UCSD-AML1 (cell line): ENCODE data around the gene DYTN.
A peak's percentile ranks its signal among the peaks of the same experiment; 100 is the strongest.

Experiments used
- DNase-seq: peaks from one replicate; lab custom pipeline; 2025; ENCODE audit not compliant: unreplicated experiment; lab: John Stamatoyannopoulos, UW

The DYTN gene

GRCh38 chr2:206700156-206700555 is 18.0 kb downstream of the DYTN start:
- peak; percentile 51 for DNase-seq

GRCh38 chr2:206698811-206699210 is 19.4 kb downstream of the DYTN start:
- no peak for DNase-seq

GRCh38 chr2:206696910-206697309 is 21.3 kb downstream of the DYTN start:
- no peak for DNase-seq

GRCh38 chr2:206693399-206694137 is 24.6 kb downstream of the DYTN start:
- no peak for DNase-seq

GRCh38 chr2:206692971-206693370 is 25.2 kb downstream of the DYTN start:
- DNase-seq: no peak

- DNase-seq: no peak
Measured at GRCh38 chr2:206688990-206689389, 29.2 kb downstream of the DYTN start.

GRCh38 chr2:206688453-206688852 is 29.7 kb downstream of the DYTN start:
- no peak for DNase-seq

- DNase-seq: no peak
Measured at GRCh38 chr2:206683546-206683945, 34.6 kb downstream of the DYTN start.

GRCh38 chr2:206670531-206671319 is 47.5 kb downstream of the DYTN start:
- no peak for DNase-seq

- no peak for DNase-seq
Measured at GRCh38 chr2:206665251-206665650, 52.9 kb downstream of the DYTN start.

GRCh38 chr2:206657087-206657486 is 61.1 kb downstream of the DYTN start:
- DNase-seq: no peak

- DNase-seq: no peak
Measured at GRCh38 chr2:206647985-206648384, 70.2 kb downstream of the DYTN start.

GRCh38 chr2:206642075-206643025 is 75.8 kb downstream of the DYTN start, which contains the start of gene FAM237A:
TSS of gene FAM237A (plus strand) at chr2:206642487. CDS start at chr2:206644237, 1,750 bp downstream.
- DNase-seq: peak; percentile 9

- DNase-seq: no peak
Measured at GRCh38 chr2:206641226-206641625, 77.0 kb downstream of the DYTN start.

- no peak for DNase-seq
Measured at GRCh38 chr2:206639636-206640035, 78.6 kb downstream of the DYTN start.

GRCh38 chr2:206635015-206635414 is 83.2 kb downstream of the DYTN start:
- no peak for DNase-seq

- DNase-seq: no peak
Measured at GRCh38 chr2:206631340-206631739, 86.9 kb downstream of the DYTN start.

GRCh38 chr2:206627632-206628031 is 90.6 kb downstream of the DYTN start:
- DNase-seq: no peak

GRCh38 chr2:206626108-206626507 is 92.1 kb downstream of the DYTN start:
- no peak for DNase-seq

GRCh38 chr2:206619011-206619410 is 99.2 kb downstream of the DYTN start:
- no peak for DNase-seq

GRCh38 chr2:206616151-206616550 is 102.0 kb downstream of the DYTN start:
- DNase-seq: no peak
